ENCODE results near the gene FOXRED1.

FOXRED1 gene

GRCh38 chr11:126231725-126232459, 37.1 kb upstream of the FOXRED1 start:
- TF ChIP-seq SPI1 (IDR thresholded peaks at IDR 0.05; ENCODE audit: borderline replicate concordance, low read depth) (no peak), CTCF (IDR thresholded peaks at IDR 0.05; ENCODE audit: insufficient read depth, low read length) (no peak), POLR2AphosphoS5 (IDR thresholded peaks at IDR 0.05; ENCODE audit: low read depth) (no peak), GABPA (IDR thresholded peaks at IDR 0.05; ENCODE audit: low read depth) (no peak), REST (IDR thresholded peaks at IDR 0.05; ENCODE audit: insufficient replicate concordance, low read depth) (no peak)
- H3K4me3 ChIP-seq (replicated peaks; ENCODE audit: insufficient read depth, low read length) = no peak overlapping the region
- no peak for DNase-seq (ENCODE audit: low read depth in 1 of 2, low spot score in 1 of 2)
- H3K27ac ChIP-seq (replicated peaks) = no peak overlapping the region
- H3K27me3 ChIP-seq (ENCODE audit: insufficient read depth, poor library complexity, severe bottlenecking) = no peaks in the 10 kb centered on the region

GRCh38 chr11:126232683-126233082, 36.3 kb upstream of the FOXRED1 start:
- DNase-seq (ENCODE audit: low read depth in 1 of 2, low spot score in 1 of 2) = no peak
- TF ChIP-seq SPI1 (IDR thresholded peaks at IDR 0.05; ENCODE audit: borderline replicate concordance, low read depth) (no peak), POLR2AphosphoS5 (IDR thresholded peaks at IDR 0.05; ENCODE audit: low read depth) (no peak), CTCF (IDR thresholded peaks at IDR 0.05; ENCODE audit: insufficient read depth, low read length) (no peak)
- Histone ChIP-seq H3K27me3 (ENCODE audit: insufficient read depth, poor library complexity, severe bottlenecking) (no peaks in the 10 kb centered on the region), H3K4me3 (replicated peaks; ENCODE audit: insufficient read depth, low read length) (no peak overlapping the region), H3K27ac (replicated peaks) (no peak overlapping the region)

GRCh38 chr11:126233391-126233790, 35.6 kb upstream of the FOXRED1 start:
- Histone ChIP-seq H3K27me3 (ENCODE audit: insufficient read depth, poor library complexity, severe bottlenecking) (no peaks in the 10 kb centered on the region), H3K4me3 (replicated peaks; ENCODE audit: insufficient read depth, low read length) (no peak overlapping the region), H3K27ac (replicated peaks) (no peak overlapping the region)
- no peak for DNase-seq (ENCODE audit: low read depth in 1 of 2, low spot score in 1 of 2)
- TF ChIP-seq CTCF (IDR thresholded peaks at IDR 0.05; ENCODE audit: insufficient read depth, low read length) = no peak
- TF ChIP-seq SPI1 (IDR thresholded peaks at IDR 0.05; ENCODE audit: borderline replicate concordance, low read depth) = no peak
- TF ChIP-seq GABPA (IDR thresholded peaks at IDR 0.05; ENCODE audit: low read depth) = no peak
- no peak for TF ChIP-seq REST (IDR thresholded peaks at IDR 0.05; ENCODE audit: insufficient replicate concordance, low read depth)
- TF ChIP-seq POLR2AphosphoS5 (IDR thresholded peaks at IDR 0.05; ENCODE audit: low read depth) = no peak

GRCh38 chr11:126246636-126247035, 22.3 kb upstream of the FOXRED1 start:
- TF ChIP-seq CTCF (IDR thresholded peaks at IDR 0.05; ENCODE audit: insufficient read depth, low read length) (no peak), GABPA (IDR thresholded peaks at IDR 0.05; ENCODE audit: low read depth) (no peak), REST (IDR thresholded peaks at IDR 0.05; ENCODE audit: insufficient replicate concordance, low read depth) (no peak), SPI1 (IDR thresholded peaks at IDR 0.05; ENCODE audit: borderline replicate concordance, low read depth) (no peak), POLR2AphosphoS5 (IDR thresholded peaks at IDR 0.05; ENCODE audit: low read depth) (no peak)

More at GRCh38 chr11:126246636-126247035, 22.3 kb upstream of the FOXRED1 start:
- Histone ChIP-seq H3K27me3 (ENCODE audit: insufficient read depth, poor library complexity, severe bottlenecking) (no peaks in the 10 kb centered on the region), H3K27ac (replicated peaks) (no peak overlapping the region), H3K4me3 (replicated peaks; ENCODE audit: insufficient read depth, low read length) (no peak overlapping the region)
- DNase-seq (ENCODE audit: low read depth in 1 of 2, low spot score in 1 of 2) = no peak
